Measurements from ENCODE around the gene CLDN8.

Gene CLDN8

GRCh38 chr21:30216041-30216723, at the start of gene CLDN8:
Gene CLDN8, minus strand, starts transcription at chr21:30216097. Its CDS starts 172 bp downstream, at chr21:30215925.
- DNase-seq, result no peak

- no peak for DNase-seq
These were observed 41.9 kb upstream of the CLDN8 start for GRCh38 chr21:30257773-30258172.

- DNase-seq, result no peak
These were observed 40.2 kb upstream of the CLDN8 start for GRCh38 chr21:30256100-30256499.

GRCh38 chr21:30255679-30256078, 39.8 kb upstream of the CLDN8 start:
- no peak for DNase-seq

- DNase-seq, result no peak
These were observed 35.9 kb upstream of the CLDN8 start for GRCh38 chr21:30251781-30252180.

GRCh38 chr21:30249936-30250335, 34.0 kb upstream of the CLDN8 start:
- no peak for DNase-seq

GRCh38 chr21:30248844-30249243, 32.9 kb upstream of the CLDN8 start:
- no peak for DNase-seq

- DNase-seq, result no peak
These were observed 29.2 kb upstream of the CLDN8 start for GRCh38 chr21:30245061-30245460.

- DNase-seq, result no peak
These were observed 27.8 kb upstream of the CLDN8 start for GRCh38 chr21:30243691-30244090.

- DNase-seq, result no peak
These were observed 24.8 kb upstream of the CLDN8 start for GRCh38 chr21:30240661-30241060.

GRCh38 chr21:30238168-30238567, 22.3 kb upstream of the CLDN8 start:
- no peak for DNase-seq

GRCh38 chr21:30234643-30235042, 18.7 kb upstream of the CLDN8 start:
- DNase-seq, result no peak

- DNase-seq, result no peak
These were observed 18.2 kb upstream of the CLDN8 start for GRCh38 chr21:30234050-30234449.

- DNase-seq, result no peak
These were observed 17.5 kb upstream of the CLDN8 start for GRCh38 chr21:30233228-30234020.

GRCh38 chr21:30232011-30232410, 16.1 kb upstream of the CLDN8 start:
- DNase-seq, result no peak

- DNase-seq, result no peak
These were observed 11.9 kb upstream of the CLDN8 start for GRCh38 chr21:30227633-30228404.

GRCh38 chr21:30227128-30227527, 11.2 kb upstream of the CLDN8 start:
- DNase-seq, result no peak

GRCh38 chr21:30223596-30223995, 7.7 kb upstream of the CLDN8 start:
- DNase-seq, result no peak

GRCh38 chr21:30222724-30223123, 6.8 kb upstream of the CLDN8 start:
- DNase-seq, result no peak

GRCh38 chr21:30211071-30211470, 4.8 kb downstream of the CLDN8 start:
- no peak for DNase-seq

GRCh38 chr21:30209601-30210000, 6.3 kb downstream of the CLDN8 start:
- no peak for DNase-seq

GRCh38 chr21:30207252-30207579, 8.7 kb downstream of the CLDN8 start:
- DNase-seq, result no peak

GRCh38 chr21:30206551-30207251, 9.2 kb downstream of the CLDN8 start:
- DNase-seq, result no peak

Data from stimulated activated CD4-positive, alpha-beta T cell treated with anti-CD3 and anti-CD28 coated beads, Interleukin-2, amount 100 ng/mL, for 24 hours (primary cell).